ENCODE measurements around the gene GRAMD1A.
"Not testable (repeated sequence)": the region's sequence is repeated elsewhere in the genome, so short reads cannot be mapped to it uniquely, and the experiment has no call there.

GRAMD1A gene

DNA sequence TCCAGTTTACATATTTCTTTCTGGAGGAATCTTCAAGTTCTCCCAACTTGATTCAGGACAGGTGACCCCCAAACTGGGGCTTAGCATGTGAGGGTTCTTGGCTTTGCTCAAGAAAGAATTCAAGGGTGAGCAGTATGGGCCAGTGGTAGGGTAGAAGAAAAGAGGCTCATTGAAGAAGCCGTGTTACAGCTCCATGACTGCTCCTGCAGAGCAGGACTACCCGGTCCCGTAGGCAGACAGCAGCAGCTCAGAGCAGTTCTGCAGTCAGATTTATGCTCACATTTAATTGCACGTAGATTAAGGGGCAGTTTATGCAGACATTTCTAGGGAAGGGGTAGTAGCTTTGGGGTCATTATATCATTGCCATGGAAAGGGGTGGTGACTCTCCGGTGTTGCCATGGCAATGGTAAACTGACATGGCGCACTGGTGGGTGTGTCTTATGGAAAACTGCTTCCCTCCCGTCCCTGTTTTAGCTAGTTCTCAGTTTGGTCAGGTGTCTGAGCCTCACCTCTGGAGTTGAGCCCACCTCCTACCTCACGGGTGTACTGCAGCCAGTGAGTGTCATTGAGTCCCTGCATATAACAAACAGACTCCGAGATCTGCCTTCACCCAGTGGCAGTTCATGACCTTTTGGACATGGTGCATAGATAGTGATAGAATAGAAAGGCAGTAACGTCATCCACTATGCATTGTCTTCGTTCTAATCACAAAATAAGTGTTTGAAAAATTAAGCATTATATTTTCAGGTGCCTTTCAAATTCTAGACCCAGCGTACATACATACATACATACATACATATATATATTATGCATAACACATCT is 20.1 kb upstream of the GRAMD1A start:
- DNase-seq: no peak

DNA sequence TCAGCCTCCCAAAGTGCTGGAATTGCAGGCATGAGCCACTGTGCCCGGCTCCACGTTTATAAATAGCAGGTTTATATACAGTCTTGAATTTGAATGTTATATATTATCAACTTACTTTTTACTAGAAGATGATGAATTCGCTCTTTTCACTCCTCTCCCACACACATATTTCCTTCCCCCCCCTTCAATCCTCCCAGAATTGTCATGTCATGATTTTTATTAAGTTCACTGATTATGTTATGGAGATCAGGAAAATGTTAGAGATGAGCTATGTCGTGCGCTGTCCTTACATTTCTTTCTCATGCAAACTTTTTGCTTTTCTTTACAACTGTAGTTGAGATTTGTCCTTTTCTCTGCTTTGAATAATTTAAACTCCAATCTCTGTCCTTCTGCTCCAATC is 17.8 kb upstream of the GRAMD1A start:
- DNase-seq: no peak

DNA sequence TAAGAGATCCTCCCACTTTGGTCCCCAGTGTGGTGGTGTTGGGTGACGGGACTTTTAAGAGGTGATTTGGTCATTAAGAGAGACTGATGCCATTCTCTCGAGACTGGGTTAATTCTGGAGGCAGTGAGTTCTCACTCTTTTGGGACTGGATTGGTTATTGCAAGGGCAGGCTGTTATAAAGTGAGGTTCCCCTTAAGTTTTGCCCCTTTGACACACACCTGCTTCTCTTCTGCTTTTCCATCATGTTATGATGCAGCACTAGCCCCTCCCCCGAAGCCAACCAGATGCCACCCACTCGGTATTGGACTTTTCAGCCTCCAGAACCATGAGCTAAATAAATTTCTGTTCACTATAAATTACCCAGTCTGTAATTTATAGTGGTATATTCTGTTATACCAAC is 16.3 kb upstream of the GRAMD1A start:
- no peak for DNase-seq

DNA sequence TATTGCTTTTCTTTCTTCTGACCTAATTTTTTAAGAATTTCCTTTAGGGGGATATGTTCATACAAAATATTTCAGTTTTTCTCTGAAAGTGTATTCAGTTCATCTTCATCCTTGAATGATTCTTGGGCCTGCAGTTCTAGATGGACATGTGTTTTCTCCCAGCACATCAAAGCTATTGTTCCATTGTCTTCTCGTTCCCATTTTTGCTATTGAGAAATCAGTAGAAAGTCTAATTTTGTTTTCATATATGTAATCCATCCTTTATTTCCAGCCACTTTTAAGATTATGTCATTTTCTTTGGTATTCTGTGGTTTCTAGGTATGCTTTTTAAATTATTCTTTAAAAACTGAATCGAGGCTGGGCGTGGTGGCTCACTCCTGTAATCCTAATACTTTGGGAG is 15.8 kb upstream of the GRAMD1A start:
- DNase-seq: no peak

DNA sequence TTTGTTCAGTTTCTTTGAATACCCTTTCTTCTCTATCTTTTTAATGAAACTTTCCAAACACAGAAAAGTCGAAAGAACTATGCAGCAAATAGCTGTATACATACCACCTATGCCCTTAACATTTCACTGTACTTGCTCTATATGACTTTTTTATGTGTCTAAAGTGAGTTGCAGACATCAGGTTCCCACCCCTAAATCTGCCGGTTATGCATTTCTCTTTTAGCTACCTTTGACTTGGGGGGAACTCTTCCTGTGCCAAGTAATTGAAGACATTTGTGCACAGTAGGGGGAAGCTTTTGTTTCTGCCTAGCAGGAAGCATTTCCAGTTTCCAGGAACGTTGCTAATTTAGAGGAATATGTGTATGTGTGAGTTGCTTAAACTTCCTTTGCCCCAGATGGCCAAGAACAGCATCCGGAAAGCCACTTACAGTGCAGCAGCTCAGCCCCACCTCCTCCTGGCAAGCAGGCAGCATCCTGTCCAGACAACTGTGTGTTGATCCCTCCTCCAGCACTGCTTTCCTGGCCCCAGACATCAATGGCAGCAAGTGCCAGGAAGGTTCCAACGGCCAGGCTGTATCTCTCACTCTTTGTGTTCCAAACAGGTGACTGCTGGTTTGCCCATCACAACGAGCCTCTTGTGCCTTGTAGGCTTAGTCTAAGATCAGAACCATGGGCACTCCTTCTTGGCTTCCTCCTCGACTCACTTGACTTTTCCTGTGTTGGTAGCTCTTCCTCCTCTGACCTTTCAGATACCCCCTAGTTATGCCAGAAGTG is 14.7 kb upstream of the GRAMD1A start:
- no peak for DNase-seq

DNA sequence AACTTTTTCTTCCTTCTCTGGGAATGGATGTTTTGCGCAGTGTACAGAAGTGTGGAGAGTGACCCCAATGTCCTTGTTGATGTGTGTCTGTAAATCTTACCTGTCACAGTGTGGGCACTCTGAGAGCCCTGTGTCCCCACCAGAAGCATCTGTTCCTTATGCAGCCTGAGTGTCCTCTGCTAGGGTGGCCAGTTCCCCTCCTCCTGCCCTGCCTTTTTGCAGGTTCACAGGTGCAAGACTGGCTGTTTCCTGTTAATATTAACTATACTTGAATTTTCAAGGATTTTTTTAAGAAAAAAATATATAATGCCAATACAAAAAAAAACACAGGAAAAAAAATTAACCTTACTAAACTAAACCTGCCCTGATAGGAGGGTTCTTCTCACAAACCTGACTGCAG is 12.0 kb upstream of the GRAMD1A start:
- no peak for DNase-seq

DNA sequence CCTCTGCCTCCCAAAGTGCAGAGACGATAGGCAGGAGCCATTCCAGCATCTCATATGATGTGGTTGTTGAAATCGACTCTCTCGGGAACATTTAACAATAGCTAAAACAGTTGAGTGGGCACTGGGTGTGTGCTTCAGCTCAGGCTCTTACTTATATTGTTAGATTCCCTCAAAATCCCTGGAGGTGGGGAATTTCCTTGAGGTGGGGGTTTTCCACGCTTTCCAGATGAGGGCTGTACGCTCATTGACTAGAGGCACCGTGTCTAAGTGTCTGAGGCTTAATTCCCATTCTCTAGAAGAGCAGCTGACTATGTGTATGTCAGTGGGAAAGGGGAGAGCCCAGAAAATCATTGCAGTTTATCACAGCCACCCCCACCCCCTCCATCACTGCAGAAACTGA is 10.8 kb upstream of the GRAMD1A start:
- DNase-seq: no peak

DNA sequence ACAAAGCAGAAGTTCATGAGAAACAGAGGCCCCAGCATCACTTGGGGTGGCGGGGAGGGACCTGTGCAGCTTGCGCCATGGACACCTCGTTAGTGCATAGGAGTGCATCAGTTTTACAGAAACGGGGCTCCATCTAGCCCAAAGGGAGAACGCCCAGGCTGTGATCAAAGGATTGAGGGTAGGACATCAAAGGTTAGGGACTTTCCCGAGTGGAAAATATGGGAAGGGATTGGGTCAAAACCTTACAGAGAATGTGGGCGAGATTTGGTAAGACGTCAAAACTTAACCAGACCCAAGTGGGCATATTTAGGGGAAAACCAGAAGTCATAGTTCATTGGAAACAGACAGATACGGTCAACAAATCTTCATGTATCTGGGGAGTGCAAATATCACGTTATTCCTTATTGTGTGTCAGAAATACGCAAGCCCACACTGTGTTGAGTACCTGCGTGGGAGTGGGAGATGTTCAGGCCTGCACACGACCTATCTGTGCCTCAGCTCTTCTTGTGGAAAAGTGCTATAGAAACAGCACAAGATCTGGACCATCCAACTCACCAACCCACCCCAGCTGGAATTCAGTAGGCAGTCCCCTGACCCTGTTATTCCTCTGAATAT is 9.4 kb upstream of the GRAMD1A start:
- DNase-seq: peak; percentile 43

DNA sequence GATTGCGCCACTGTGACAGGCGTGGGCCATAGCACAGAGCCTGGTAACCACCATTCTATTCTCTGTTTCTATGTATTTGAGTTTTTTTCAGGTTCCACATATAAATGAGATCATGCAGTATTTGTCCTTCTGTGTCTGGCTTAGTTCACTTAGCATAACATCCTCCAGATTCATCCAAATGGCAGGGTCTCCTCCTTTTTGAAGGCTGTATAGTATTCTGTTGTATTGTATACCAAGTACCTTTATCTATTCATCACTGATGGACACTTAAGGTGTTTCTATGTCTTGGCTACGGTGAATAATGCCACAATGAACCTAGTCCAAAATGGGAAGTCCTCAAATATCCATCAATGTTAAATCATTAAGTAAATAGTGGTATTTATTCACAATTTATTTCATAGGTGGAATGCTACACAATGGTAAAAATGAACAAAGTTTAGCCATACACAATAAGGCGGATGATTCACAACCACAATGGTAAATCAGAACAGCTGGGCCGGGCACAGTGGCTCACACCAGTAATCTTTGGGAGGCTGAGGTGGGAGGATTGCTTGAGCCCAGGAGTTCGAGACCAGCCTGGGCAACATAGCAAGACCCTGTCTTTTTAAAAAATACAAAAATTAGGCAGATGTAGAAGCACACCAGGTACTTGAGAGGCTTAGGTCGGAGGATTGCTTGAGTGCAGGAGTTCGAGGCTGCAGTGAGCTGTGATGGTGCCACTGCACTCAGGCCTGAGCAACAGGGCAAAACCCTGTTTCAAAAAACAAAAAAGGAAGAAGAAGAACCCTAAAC is 8.4 kb upstream of the GRAMD1A start:
- no peak for DNase-seq

DNA sequence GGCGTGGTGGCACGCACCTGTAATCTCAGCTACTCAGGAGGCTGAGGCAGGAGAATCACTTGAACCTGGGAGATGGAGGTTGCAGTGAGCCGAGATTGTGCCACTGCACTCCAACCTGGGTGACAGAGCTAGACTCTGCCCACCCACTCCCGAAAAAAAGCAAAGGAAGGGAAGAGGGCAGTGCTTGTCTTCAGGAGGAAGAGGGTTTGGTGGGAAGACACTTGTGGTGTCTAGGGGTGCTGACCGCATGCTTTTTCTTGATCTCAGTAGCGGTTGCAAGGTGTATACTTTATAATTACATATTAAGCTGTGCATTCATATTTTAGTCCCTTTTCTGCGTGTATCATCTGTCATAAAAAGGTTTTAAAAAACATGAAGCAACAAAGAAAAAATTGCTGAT is 7.5 kb upstream of the GRAMD1A start:
- not testable (repeated sequence) for DNase-seq

DNA sequence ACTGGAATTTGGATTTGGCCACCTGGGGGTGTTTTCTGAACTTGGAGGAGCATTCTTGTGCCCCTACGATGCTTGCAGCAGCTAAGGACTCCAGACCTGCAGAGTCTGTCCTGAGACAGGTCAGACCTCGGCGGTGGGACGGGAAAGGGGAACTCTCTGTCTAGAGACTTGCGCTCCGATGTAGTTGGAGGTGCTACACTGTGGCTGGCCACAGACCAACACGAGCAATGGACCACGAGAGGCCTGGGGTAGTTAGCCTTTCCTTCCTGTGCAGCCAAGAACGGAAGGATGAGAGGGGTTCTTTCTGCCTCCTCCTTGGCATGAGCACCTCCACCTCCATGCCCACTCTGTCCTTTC is 5.9 kb upstream of the GRAMD1A start:
- no peak for DNase-seq

DNA sequence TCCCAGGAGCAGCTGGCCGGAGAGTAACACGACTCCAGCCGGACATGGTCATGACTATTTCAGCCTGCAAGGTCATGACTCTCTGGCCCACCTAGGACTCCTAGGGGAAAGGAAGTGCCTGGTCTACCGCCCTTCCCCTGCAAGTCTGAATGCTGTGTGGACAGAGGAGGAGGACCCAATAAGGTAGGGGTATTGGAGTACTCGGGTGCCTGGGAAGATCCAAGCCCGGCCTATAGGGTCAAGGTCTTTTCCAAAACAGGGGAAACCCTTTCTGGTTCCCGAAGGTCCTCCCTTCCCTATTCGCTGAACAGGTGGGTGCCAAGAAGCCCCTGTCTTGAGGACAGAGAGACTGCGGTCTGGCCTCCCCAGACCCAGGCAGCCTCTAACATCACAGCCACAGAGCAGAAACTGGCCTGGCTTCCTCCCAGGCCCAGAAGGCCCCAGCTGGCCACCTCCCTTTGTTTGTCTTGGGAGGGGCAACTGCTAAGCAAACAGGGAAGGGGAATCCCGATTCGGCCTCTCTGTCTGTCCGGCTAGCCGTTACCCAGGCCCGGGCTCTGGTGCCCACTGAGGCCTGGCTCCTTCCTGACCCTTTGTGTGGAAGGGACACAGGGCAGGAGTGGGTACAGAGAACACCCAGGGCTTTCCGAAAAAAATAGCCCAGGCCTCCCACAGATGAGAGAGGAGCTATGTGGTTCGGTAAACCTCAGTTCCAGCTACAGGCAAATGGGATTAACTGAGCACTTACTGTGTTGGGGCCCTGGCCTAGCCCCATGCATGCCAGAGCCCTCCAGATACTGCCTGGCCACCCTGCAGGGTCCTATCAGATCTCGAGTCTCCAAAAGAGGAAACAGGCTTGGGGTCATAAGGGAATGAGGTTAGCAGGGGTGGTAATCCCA is 5.2 kb upstream of the GRAMD1A start:
- no peak for DNase-seq

DNA sequence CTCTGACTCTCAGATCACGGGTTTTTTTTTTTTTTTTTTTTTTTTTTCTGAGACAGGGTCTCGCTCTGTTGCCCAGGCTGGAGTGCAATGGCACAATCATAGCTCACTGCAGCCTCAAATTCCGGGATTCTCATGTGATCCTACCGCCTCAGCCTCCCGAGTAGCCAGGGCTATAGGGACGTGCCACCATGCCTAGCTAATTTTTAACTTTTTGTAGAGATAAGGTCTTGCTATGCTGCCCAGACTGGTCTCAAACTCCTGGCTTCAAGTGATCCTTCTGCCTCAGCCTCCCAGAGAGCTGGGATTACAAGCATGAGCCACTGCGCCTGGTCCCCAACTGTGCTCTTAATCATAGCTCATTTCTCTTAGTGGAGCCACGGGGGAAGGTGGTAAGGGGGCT is 4.6 kb upstream of the GRAMD1A start:
- DNase-seq: no peak

DNA sequence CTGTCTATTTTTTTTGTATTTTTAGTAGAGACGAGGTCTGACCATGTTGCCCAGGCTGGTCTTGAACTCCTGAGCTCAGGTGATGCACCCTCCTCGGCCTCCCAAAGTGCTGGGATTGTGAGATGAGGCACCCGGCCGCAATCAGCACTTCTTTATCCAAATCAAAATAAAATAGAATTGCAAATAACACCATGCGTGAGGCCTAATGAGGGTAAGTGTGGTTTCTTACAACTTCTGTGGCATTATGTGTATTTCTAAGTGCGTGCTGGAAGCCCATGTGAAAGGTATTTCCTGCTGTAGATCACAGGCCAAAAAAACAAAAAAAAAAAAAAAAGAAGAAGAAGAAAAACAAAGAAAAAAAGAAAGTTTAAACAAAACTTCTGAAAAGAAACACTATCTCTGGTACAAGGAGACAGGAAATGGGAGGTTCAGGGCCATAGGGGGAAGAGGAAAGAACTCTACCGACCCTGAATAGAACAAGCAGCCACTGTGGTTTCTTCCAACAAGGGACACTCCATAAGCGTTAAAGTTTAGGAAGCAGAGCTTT is 3.0 kb upstream of the GRAMD1A start:
- DNase-seq: no peak

DNA sequence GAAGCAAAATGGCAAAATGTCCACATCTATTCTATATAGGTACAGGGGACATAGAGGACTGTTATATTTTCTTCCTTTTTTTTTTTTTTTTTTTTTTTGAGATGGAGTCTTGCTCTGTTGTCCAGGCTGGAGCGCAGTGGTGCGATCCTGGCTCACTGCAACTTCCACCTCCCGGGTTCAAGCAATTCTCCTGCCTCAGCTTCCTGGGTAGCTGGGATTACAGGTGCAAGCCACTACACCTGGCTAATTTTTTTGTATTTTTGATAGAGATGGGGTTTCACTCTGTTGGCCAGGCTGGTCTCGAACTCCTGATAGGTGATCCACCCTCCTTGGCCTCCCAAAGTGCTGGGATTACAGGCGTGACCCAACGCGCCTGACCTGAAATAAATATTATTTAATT is 1.9 kb upstream of the GRAMD1A start:
- not testable (repeated sequence) for DNase-seq

DNA sequence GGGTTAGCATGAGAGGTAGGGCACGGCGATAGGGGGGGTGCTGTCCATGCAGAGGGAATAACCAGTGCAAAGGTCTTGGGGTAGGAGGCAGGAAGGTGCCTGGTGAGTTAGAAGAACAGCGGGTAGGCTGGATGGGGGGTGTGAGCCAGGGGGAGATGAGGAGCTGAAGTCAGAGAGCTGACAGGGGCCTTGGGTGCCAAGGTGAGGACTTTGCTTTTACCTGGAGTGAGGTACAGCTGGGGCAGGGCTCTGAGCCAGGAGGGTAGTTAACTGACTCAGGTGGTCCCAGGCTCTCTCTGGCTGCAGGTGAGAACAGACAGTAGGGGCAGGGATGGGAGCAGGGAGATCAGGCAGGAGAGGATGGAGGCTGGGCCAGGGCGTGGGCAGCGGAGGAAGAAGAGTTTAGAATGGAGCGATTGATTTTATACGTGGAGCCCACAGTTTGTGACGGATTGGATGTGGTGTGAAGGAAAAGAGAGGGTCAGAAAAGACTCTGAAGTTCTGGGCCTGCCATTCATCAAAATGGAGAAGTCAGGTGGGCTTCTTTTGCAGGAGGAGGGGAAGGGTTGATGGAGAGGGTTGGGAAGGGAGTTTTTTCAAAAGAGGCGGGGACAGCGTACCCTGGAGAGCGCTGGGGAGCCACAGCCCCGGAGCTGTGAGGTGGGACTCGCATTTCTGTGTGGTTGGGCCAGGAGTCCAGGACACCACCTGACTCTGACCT is 1.2 kb upstream of the GRAMD1A start:
- DNase-seq: no peak

DNA sequence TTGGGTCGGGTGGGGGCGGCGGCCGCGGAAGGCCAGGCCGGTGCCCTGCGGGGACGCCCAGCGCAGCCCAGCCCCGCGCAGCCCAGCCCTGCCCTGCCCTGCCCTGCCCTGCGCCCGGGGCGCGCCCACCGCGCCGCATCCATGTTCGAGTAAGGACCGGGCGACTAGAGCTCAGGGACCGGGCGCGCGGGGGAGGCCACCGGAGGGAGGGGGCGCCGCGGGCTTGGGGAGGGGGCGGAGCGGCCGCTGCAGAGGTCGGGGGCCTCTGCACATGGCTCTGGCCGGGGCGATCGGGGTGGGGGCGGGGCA is 169 bp downstream of the GRAMD1A start:
- no peak for DNase-seq

DNA sequence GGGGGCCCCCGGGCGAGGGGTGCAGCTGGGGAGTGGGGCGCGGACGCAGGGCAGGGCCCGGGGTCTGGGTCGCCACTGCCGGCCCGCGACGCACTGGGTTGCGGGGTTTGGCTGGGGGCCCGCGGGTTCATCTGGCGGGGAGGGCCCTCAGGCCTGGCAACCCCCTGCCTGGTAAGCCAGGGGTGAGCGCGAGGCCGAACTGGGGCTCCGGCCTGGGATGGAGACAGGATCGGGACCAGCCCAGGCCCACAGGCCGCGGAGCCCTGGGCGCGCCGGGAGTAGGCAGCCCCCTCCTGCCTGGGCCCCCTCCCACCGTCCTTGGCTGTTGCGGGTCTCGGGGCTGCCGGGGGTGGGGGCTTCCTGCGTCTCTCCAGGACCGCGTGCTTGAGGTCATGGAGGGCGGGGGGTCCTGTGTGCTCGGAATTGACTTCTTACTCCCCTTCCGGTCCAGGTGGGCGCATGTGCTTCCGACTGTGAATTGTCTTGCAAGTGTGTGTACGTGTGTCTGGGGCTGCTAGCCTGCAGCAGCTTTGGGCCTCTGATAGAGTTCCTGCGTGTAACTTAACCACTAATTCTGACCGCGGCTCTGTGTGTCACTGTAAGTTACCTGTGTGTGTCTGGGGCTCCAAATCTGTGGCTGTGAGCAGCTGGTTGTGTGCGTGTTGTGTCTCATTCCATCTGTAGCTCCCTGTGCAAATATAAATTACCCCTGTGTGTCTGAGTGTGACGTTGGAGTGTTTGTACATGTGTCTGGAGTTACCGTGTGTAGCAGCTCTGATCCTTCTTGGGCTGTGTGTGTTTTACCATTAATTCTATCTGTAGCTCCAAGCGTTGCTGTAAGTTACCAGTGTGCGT is 751 bp downstream of the GRAMD1A start:
- DNase-seq: peak; percentile 67

DNA sequence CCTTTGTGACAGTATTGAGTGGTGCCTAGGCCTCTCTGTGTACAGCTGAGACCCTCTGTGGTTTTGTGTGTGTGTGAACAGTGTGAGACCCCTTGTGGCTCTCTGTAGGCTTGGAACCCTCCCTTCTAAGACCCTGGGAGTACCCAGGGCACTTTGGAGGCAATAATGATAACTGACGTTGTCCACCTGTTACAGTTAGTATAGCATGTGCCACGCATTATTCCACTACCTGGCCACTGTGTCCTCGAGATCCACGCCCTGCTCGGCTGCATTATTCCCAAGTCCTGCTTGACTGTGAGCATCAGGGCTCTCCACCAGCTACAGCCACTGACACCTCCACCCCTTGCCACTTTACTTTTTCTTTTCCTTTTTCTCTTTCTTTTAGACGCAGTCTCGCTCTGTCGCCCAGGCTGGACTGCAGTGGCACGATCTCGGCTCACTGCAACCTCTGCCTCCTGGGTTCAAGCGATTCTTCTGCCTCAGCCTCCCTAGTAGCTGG is 2.0 kb downstream of the GRAMD1A start:
- DNase-seq: no peak
